Activated T-helper 9 cell treated with anti-CD3 and anti-CD28 coated beads, Interleukin-2, amount 50 U/mL, for 16 hours (primary cell): ENCODE results near the gene CD48.
"Not testable (repeated sequence)": the region's sequence is repeated elsewhere in the genome, so short reads cannot be mapped to it uniquely, and the experiment has no call there.

Source experiments
- DNase-seq: peaks from one replicate; pipeline ENCODE4 v3.0.0-alpha.2; 2020; ENCODE audit warnings: low read depth

Gene CD48

GRCh38 chr1:160652924-160653619 is 58.5 kb downstream of the CD48 start:
- no peak for DNase-seq

- DNase-seq = not testable (repeated sequence)
These were observed 59.5 kb downstream of the CD48 start for GRCh38 chr1:160652065-160652641.

GRCh38 chr1:160651433-160652064 is 60.1 kb downstream of the CD48 start:
- DNase-seq = no peak

- DNase-seq = no peak
These were observed 64.3 kb downstream of the CD48 start for GRCh38 chr1:160647329-160647720.

GRCh38 chr1:160646711-160647328 is 64.8 kb downstream of the CD48 start, which contains the start of gene SLAMF1:
Gene SLAMF1, minus strand, starts transcription at chr1:160647044. Its CDS starts 99 bp downstream, at chr1:160646945.
- DNase-seq = no peak

- DNase-seq = no peak
These were observed 65.4 kb downstream of the CD48 start for GRCh38 chr1:160646180-160646579.

GRCh38 chr1:160645386-160646130 is 66.1 kb downstream of the CD48 start:
- DNase-seq = no peak

- DNase-seq = no peak
These were observed 67.2 kb downstream of the CD48 start for GRCh38 chr1:160644399-160644798.

GRCh38 chr1:160643138-160643537 is 68.5 kb downstream of the CD48 start:
- DNase-seq = no peak

- no peak for DNase-seq
These were observed 69.4 kb downstream of the CD48 start for GRCh38 chr1:160642281-160642644.

- DNase-seq = no peak
These were observed 70.0 kb downstream of the CD48 start for GRCh38 chr1:160641323-160642280.

- no peak for DNase-seq
These were observed 71.1 kb downstream of the CD48 start for GRCh38 chr1:160640359-160641123.

GRCh38 chr1:160639652-160640051 is 72.0 kb downstream of the CD48 start:
- no peak for DNase-seq

- DNase-seq = no peak
These were observed 72.7 kb downstream of the CD48 start for GRCh38 chr1:160638926-160639325.

GRCh38 chr1:160638540-160638857 is 73.1 kb downstream of the CD48 start:
- no peak for DNase-seq

GRCh38 chr1:160637821-160638539 is 73.6 kb downstream of the CD48 start:
- DNase-seq = no peak

GRCh38 chr1:160637065-160637464 is 74.6 kb downstream of the CD48 start:
- DNase-seq = no peak

GRCh38 chr1:160636547-160636946 is 75.1 kb downstream of the CD48 start:
- DNase-seq = no peak

- no peak for DNase-seq
These were observed 75.5 kb downstream of the CD48 start for GRCh38 chr1:160636076-160636475.
